Measurements from ENCODE around the gene BORCS6. TPM values are rescaled to one million over a fixed set of nuclear protein-coding genes. Genes with fewer than 3 reads are reported as not detected.
A peak's percentile ranks its signal among the peaks of the same experiment; 100 is the strongest.

BORCS6 gene
- total RNA-seq, 1 donor from 2014 or later: 7.8 TPM

GRCh38 chr17:8153957-8154607 lies 35.9 kb downstream of the BORCS6 start:
- ATAC-seq: peak; percentile 57
- TF ChIP-seq CTCF (IDR thresholded peaks at IDR 0.05): no peak
- peaks cover 44% of the 10 kb centered on the region for H3K4me1 ChIP-seq

GRCh38 chr17:8153525-8153956 lies 36.4 kb downstream of the BORCS6 start:
- Histone ChIP-seq H3K27ac (peak overlapping the region; percentile 100), H3K4me3 (peak overlapping the region; percentile 82), H3K9me3 (no peaks in the 10 kb centered on the region), H3K4me1 (peaks cover 45% of the 10 kb centered on the region), H3K36me3 (peaks cover 38% of the 10 kb centered on the region), H3K27me3 (no peaks in the 10 kb centered on the region)
- DNase-seq (peak; percentile 82), ATAC-seq (peak; percentile 6)
- no peak for TF ChIP-seq CTCF (IDR thresholded peaks at IDR 0.05)
- intact Hi-C loops (cut with DNase I): no loop called here

More at GRCh38 chr17:8153957-8154607, 35.9 kb downstream of the BORCS6 start:
- intact Hi-C loops (cut with DNase I): no loop called here
- no peaks in the 10 kb centered on the region for H3K9me3 ChIP-seq
- DNase-seq: peak; percentile 100
- H3K27me3 ChIP-seq: no peaks in the 10 kb centered on the region
- H3K27ac ChIP-seq: peak overlapping the region; percentile 100
- peak overlapping the region; percentile 82 for H3K4me3 ChIP-seq
- H3K36me3 ChIP-seq: peaks cover 33% of the 10 kb centered on the region

GRCh38 chr17:8153031-8153451 lies 36.9 kb downstream of the BORCS6 start:
- peaks cover 43% of the 10 kb centered on the region for H3K4me1 ChIP-seq
- DNase-seq (no peak), ATAC-seq (no peak)
- peak overlapping the region; percentile 100 for H3K27ac ChIP-seq
- intact Hi-C loops (cut with DNase I): no loop called here
- H3K27me3 ChIP-seq: no peaks in the 10 kb centered on the region
- peak overlapping the region; percentile 85 for H3K4me3 ChIP-seq
- no peak for TF ChIP-seq CTCF (IDR thresholded peaks at IDR 0.05)
- H3K9me3 ChIP-seq: no peaks in the 10 kb centered on the region
- H3K36me3 ChIP-seq: peaks cover 38% of the 10 kb centered on the region

DNA sequence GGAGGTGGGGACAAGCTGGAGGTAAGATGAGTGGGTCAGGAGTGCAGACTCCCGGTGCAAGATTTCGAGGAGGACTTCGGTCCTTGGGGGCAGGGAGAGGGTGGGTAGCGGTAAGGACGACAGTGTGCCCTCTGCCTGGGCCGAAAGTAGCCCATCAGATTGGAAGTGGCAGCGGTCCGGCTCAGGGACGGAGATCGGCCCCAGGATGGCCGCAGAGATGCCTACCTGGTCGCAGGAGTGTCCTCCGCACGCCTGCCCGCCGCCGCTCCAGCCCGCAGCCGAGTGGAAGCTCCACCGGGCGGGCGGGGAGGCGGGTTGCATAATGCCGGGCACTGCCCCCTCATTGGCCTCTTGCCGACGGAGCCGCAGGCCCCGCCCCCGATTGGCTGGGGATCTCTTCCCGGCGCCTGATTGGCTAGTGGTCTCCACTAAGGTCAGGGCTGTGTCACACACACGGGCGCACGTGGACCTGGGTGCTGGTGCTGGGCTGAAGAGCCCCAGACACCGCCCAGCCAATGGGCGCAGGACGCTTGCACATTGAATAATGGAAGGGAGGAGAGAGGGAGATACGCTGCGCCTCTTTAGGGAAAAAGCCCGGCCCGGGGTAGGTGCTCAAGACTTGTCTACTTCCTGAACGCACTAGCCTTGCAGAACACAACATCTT lies 37.7 kb downstream of the BORCS6 start, which contains the start of gene PER1:
TSS of gene PER1 (minus strand) at position 293 of the 664 bp plus-strand sequence. CDS start 1,698 bp downstream, outside the sequence.
- intact Hi-C loops (cut with DNase I): no loop called here
- peak within 1 kb of the TSS; percentile 100 for H3K27ac ChIP-seq
- no peaks in the 10 kb centered on the region for H3K27me3 ChIP-seq
- peak within 1 kb of the TSS; percentile 85 for H3K4me3 ChIP-seq
- no peaks in the 10 kb centered on the region for H3K9me3 ChIP-seq
- peaks cover 46% of the 10 kb centered on the region for H3K36me3 ChIP-seq
- ATAC-seq: peak; percentile 65
- H3K4me1 ChIP-seq: peaks cover 39% of the 10 kb centered on the region
- peak; percentile 99 for DNase-seq
- TF ChIP-seq CTCF (IDR thresholded peaks at IDR 0.05): no peak

GRCh38 chr17:8151641-8152111 lies 38.3 kb downstream of the BORCS6 start:
- peak overlapping the region; percentile 85 for H3K4me3 ChIP-seq
- no peaks in the 10 kb centered on the region for H3K27me3 ChIP-seq
- no peak for TF ChIP-seq CTCF (IDR thresholded peaks at IDR 0.05)
- intact Hi-C loops (cut with DNase I): no loop called here
- H3K27ac ChIP-seq: peak overlapping the region; percentile 100
- H3K4me1 ChIP-seq: peaks cover 34% of the 10 kb centered on the region
- H3K36me3 ChIP-seq: peaks cover 52% of the 10 kb centered on the region
- ATAC-seq (peak; percentile 3), DNase-seq (peak; percentile 93)
- no peaks in the 10 kb centered on the region for H3K9me3 ChIP-seq
